Endothelial cell of umbilical vein (primary cell): ENCODE data around the gene LFNG. TPM values are rescaled to one million over a fixed set of nuclear protein-coding genes. Genes with fewer than 3 reads are reported as not detected.

Source experiments
- BruUV-seq: library from RNA; stranded (reverse); fragments of 400-500 nt; replicated peaks from 2 replicates; lab custom pipeline; 2021; lab: Mats Ljungman, UMichigan
- CTCF ChIA-PET: fragments of 300-600, 350-600 bp; sonication (Branson Sonifier 250); formaldehyde crosslinking; loops from one replicate; lab custom pipeline; 2021; ENCODE audit warnings: antibody characterized with exemption, inconsistent platforms; lab: Charles Lee
- POLR2A ChIA-PET: fragments of 300-600, 350-600 bp; sonication (Branson Sonifier 250); formaldehyde crosslinking; loops from one replicate; lab custom pipeline; 2021; ENCODE audit warnings: antibody characterized with exemption, inconsistent platforms; lab: Charles Lee
- DNase-seq: peaks from one replicate; pipeline ENCODE4 v3.0.0-alpha.2; 2011; ENCODE audit warnings: low read depth, low spot score
- FAIRE-seq: peaks from 2 replicates; lab custom pipeline; 2011; peaks lifted over from hg19 to GRCh38; lab: Jason Lieb, UNC
- H2AFZ ChIP-seq: 2 replicates; pipeline ENCODE4 v1.6.0; 2012; ENCODE audit warnings: low read depth, low read length, control low read depth, inconsistent platforms
- H3K27ac ChIP-seq: 2 replicates; pipeline ENCODE4 v1.5.1; 2011; ENCODE audit warnings: low read depth, mild to moderate bottlenecking, control low read depth, low read length, moderate library complexity; ENCODE audit not compliant: insufficient read depth
- H3K27me3 ChIP-seq, 2 experiments: 2 replicates each; pipeline versions ENCODE4 v1.6.0 to v1.6.1; 2011; ENCODE audit warnings: low read length in 2 of 2, mixed read lengths in 1 of 2; ENCODE audit not compliant: control insufficient read depth in 2 of 2, insufficient read depth in 2 of 2
- H3K36me3 ChIP-seq, 2 experiments: 2 replicates in 1 of 2; 3 replicates in 1 of 2; pipeline ENCODE4 v1.5.1; 2011; ENCODE audit warnings: low read length in 2 of 2, mild to moderate bottlenecking in 1 of 2, moderate library complexity in 1 of 2; ENCODE audit not compliant: control insufficient read depth in 2 of 2, insufficient read depth in 2 of 2; ENCODE audit errors: extremely low read depth in 1 of 2
- H3K4me1 ChIP-seq: 3 replicates; pipeline ENCODE4 v1.5.1; 2011; ENCODE audit warnings: mild to moderate bottlenecking, low read length; ENCODE audit not compliant: control insufficient read depth, insufficient read depth; ENCODE audit errors: extremely low read depth
- H3K4me2 ChIP-seq: 2 replicates; pipeline ENCODE4 v1.6.1; 2011; ENCODE audit warnings: low read length, control low read depth, mixed read lengths; ENCODE audit not compliant: insufficient read depth
- H3K4me3 ChIP-seq, 3 experiments: fragments of 200-600 bp in 1 of 3; sonication (generic), shearing (Covaris generic) in 1 of 3; replicated peaks in 1 of 3; 2 replicates each; pipeline ENCODE4 v1.5.1; 2011 to 2016; ENCODE audit warnings: control low read depth in 3 of 3, low read length in 3 of 3, mild to moderate bottlenecking in 2 of 3, inconsistent platforms in 1 of 3, low read depth in 1 of 3, moderate library complexity in 1 of 3; ENCODE audit not compliant: insufficient read depth in 1 of 3
- H3K79me2 ChIP-seq: 2 replicates; pipeline ENCODE4 v1.6.0; 2012; ENCODE audit warnings: low read length, inconsistent platforms; ENCODE audit not compliant: control insufficient read depth, insufficient read depth
- H3K9ac ChIP-seq: replicated peaks from 2 replicates; pipeline ENCODE3; 2011; ENCODE audit warnings: low read length, control low read depth; ENCODE audit not compliant: insufficient read depth; ENCODE audit errors: extremely low read depth
- H3K9me1 ChIP-seq: replicated peaks from 3 replicates; pipeline ENCODE4 v1.6.0; 2011; ENCODE audit warnings: mild to moderate bottlenecking, low read length; ENCODE audit not compliant: control insufficient read depth, insufficient read depth; ENCODE audit errors: extremely low read depth
- H3K9me3 ChIP-seq: replicated peaks from 2 replicates; pipeline ENCODE4 v1.5.1; 2012; ENCODE audit warnings: low read length, inconsistent platforms; ENCODE audit not compliant: control insufficient read depth, insufficient read depth
- H4K20me1 ChIP-seq: replicated peaks from 2 replicates; pipeline ENCODE3; 2011; ENCODE audit warnings: mild to moderate bottlenecking, low read length; ENCODE audit not compliant: control insufficient read depth, insufficient read depth; ENCODE audit errors: extremely low read depth
- EZH2 ChIP-seq: IDR thresholded peaks from 2 replicates; pipeline ENCODE4 v1.6.1; 2012; ENCODE audit warnings: borderline replicate concordance, low read depth, mild to moderate bottlenecking, moderate library complexity, low read length, inconsistent platforms; ENCODE audit not compliant: severe bottlenecking
- FOS ChIP-seq: IDR thresholded peaks from 2 replicates; pipeline ENCODE4 v1.6.1; 2011; ENCODE audit warnings: mild to moderate bottlenecking, low read length, moderate library complexity, borderline replicate concordance; ENCODE audit not compliant: insufficient read depth
- GATA2 ChIP-seq: IDR thresholded peaks from 2 replicates; pipeline ENCODE4 v1.7.0; 2011; ENCODE audit warnings: low read depth, mild to moderate bottlenecking, moderate library complexity, mixed read lengths, low read length; ENCODE audit not compliant: insufficient read length, insufficient read depth
- JUN ChIP-seq: IDR thresholded peaks from 2 replicates; pipeline ENCODE4 v1.6.1; 2011; ENCODE audit warnings: borderline replicate concordance, low read depth; ENCODE audit not compliant: insufficient read length, insufficient read depth
- MYC ChIP-seq: IDR thresholded peaks from one replicate; pipeline ENCODE4 v1.6.1; 2011; ENCODE audit warnings: mild to moderate bottlenecking, low read depth, low read length
- POLR2A ChIP-seq: IDR thresholded peaks from 2 replicates; pipeline ENCODE4 v1.6.1; 2012; ENCODE audit warnings: low read depth, mild to moderate bottlenecking, control low read depth, low read length
- POLR2AphosphoS5 ChIP-seq: IDR thresholded peaks from 2 replicates; pipeline ENCODE4 v1.6.1; 2012; ENCODE audit warnings: low read depth, mild to moderate bottlenecking, control low read depth, low read length, moderate library complexity; ENCODE audit not compliant: insufficient read depth
- dilution Hi-C: fragments of 300-500 bp; cut with MboI; formaldehyde crosslinking; loops from one replicate; pipeline ENCODE4 v1.15.0; 2019; ENCODE audit warnings: low sequenced_read_pairs; ENCODE audit not compliant: extremely low pct_ligation_motif_present
- intact Hi-C: fragments of 100-400 bp; cut with micrococcal nuclease; formaldehyde crosslinking; loops from one replicate; pipeline ENCODE4 v1.10.0; 2022
- polyA plus RNA-seq, 4 experiments: library from polyadenylated mRNA; depleted of rRNA in 3 of 4; stranded (reverse) in 3 of 4; unstranded in 1 of 4; fragments of >200 nt; gene quantifications; 2 replicates each; pipeline versions ENCODE4 v1.2.1 to v1.2.3, GENCODE V29; 2011 to 2012; ENCODE audit warnings: missing spikeins in 1 of 4
- total RNA-seq: library from RNA; stranded (reverse); gene quantifications from 2 replicates; pipeline ENCODE4 v1.2.3, GENCODE V29; 2021
- TF ChIP-seq, protein P1 (sequence below), 2 donors: IDR thresholded peaks; 1 replicate in 1 of 2; 2 replicates in 1 of 2; pipeline ENCODE4 v1.5.1; 2011; ENCODE audit warnings: low read length in 2 of 2, mild to moderate bottlenecking in 2 of 2, moderate library complexity in 2 of 2, control low read depth in 1 of 2, inconsistent platforms in 1 of 2, low read depth in 1 of 2; ENCODE audit not compliant: insufficient read depth in 1 of 2; ENCODE audit errors: extremely low read depth in 1 of 2
- TF ChIP-seq, protein P2 (sequence below): IDR thresholded peaks from 2 replicates; pipeline ENCODE4 v1.6.1; 2011; ENCODE audit not compliant: insufficient read depth, insufficient read length

LFNG gene
- total and polyA plus RNA-seq, 2 donors (not counting 3 experiments of a cell fraction or from before 2014, with no cell fraction given), result 12.6 to 13.1 TPM

DNA sequence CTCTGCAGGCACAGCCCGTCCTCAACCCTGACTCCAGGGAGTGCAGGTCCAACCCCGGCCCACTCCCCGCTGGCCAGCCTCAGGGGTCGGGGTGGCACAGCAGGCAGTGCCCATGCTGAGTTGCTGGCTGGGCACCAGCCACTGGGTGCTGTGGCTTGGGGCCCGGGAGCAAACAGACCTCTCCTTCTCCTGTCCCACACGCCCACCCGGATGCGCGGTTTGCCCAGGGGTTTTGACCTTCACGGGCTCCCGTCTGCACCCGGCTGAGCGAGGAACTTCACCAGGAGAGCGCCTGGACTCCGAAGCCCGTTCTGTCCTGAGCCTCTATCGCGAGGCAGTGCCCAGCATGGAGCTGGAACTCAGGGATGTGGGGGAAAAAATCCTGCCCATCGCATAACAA is 40.8 kb upstream of the LFNG start:
- dilution Hi-C loops, result no loop called here
- Histone ChIP-seq H3K27ac (no peak overlapping the region), H3K9ac (no peak overlapping the region), H3K4me2 (no peak overlapping the region), H2AFZ (no peak overlapping the region), H3K36me3 (no peaks in the 10 kb centered on the region), H3K4me3 (no peak overlapping the region), H3K27me3 (peaks cover 0 to 4% of the 10 kb centered on the region in 2 experiments), H3K4me1 (no peaks in the 10 kb centered on the region), H3K9me3 (no peaks in the 10 kb centered on the region), H4K20me1 (no peaks in the 10 kb centered on the region), H3K9me1 (no peaks in the 10 kb centered on the region), H3K79me2 (no peaks in the 10 kb centered on the region)
- intact Hi-C loops, result loop anchor here (5.0 to 10.0 kb wide), 2 partner anchors 156 to 184 kb away; partner anchors contain the start of gene TTYH3
- TF ChIP-seq POLR2A, result no peak
- no peak for TF ChIP-seq EZH2
- TF ChIP-seq, protein P1, sequence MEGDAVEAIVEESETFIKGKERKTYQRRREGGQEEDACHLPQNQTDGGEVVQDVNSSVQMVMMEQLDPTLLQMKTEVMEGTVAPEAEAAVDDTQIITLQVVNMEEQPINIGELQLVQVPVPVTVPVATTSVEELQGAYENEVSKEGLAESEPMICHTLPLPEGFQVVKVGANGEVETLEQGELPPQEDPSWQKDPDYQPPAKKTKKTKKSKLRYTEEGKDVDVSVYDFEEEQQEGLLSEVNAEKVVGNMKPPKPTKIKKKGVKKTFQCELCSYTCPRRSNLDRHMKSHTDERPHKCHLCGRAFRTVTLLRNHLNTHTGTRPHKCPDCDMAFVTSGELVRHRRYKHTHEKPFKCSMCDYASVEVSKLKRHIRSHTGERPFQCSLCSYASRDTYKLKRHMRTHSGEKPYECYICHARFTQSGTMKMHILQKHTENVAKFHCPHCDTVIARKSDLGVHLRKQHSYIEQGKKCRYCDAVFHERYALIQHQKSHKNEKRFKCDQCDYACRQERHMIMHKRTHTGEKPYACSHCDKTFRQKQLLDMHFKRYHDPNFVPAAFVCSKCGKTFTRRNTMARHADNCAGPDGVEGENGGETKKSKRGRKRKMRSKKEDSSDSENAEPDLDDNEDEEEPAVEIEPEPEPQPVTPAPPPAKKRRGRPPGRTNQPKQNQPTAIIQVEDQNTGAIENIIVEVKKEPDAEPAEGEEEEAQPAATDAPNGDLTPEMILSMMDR (IDR thresholded peaks at IDR 0.05; ENCODE audit: extremely low read depth in 1 of 2, insufficient read depth in 1 of 2, low read depth in 1 of 2, low read length in 2 of 2), result no peak
- no peak for TF ChIP-seq MYC
- TF ChIP-seq JUN, result no peak
- no peak for TF ChIP-seq FOS
- TF ChIP-seq, protein P2, sequence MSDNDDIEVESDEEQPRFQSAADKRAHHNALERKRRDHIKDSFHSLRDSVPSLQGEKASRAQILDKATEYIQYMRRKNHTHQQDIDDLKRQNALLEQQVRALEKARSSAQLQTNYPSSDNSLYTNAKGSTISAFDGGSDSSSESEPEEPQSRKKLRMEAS, result no peak
- TF ChIP-seq POLR2AphosphoS5, result no peak
- no peak for TF ChIP-seq GATA2
- no peak for DNase-seq
- no peak for FAIRE-seq
- ChIA-PET CTCF (interaction anchor here (1.0 to 3.1 kb wide), 8 partner anchors 10 to 202 kb away, joined by 3 to 12 read pairs (median 3); no protein-coding TSS in a partner anchor), POLR2A (no interaction called here)
- no TSS peak for BruUV-seq
